GM23338 (cell line): Measurements from ENCODE around the gene BAG3.

Experiments used
- EZH2 ChIP-seq: fragments of 200-600 bp; sonication (generic); IDR thresholded peaks from one replicate; pipeline ENCODE4 v1.8.0; 2017; ENCODE audit warnings: antibody characterized with exemption, mild to moderate bottlenecking, low read depth; ENCODE audit not compliant: unreplicated experiment
- TF ChIP-seq, protein P1 (sequence below), 2 experiments: fragments of 200-600 bp in 1 of 2; sonication (generic) in 1 of 2; conservative IDR thresholded peaks; 2 replicates each; pipeline versions ENCODE4 v1.5.1 to v1.6.1; 2016 to 2017; ENCODE audit warnings: antibody characterized with exemption in 2 of 2, low read depth in 2 of 2, mild to moderate bottlenecking in 2 of 2, moderate library complexity in 1 of 2

DNA sequence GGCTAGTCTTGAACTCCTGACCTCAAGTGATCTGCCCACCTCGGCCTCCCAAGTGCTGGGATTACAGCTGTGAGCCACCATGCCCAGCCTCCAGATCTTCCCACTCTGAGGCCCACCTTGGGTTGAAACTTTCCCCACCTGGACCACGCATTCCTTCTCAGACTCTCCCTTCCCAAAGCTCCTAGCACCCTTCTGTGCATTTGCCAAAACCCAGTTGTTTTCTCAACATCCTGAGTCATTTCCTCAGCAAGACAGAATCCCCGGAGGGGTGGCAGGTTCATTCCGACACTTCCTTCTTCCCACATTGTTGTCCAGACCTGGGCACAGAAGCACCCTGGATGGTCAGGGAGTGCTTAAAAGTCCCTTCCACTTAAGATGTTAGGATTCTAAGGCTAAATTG lies 28.9 kb downstream of the BAG3 start:
- TF ChIP-seq EZH2, result no peak
- TF ChIP-seq, protein P1, sequence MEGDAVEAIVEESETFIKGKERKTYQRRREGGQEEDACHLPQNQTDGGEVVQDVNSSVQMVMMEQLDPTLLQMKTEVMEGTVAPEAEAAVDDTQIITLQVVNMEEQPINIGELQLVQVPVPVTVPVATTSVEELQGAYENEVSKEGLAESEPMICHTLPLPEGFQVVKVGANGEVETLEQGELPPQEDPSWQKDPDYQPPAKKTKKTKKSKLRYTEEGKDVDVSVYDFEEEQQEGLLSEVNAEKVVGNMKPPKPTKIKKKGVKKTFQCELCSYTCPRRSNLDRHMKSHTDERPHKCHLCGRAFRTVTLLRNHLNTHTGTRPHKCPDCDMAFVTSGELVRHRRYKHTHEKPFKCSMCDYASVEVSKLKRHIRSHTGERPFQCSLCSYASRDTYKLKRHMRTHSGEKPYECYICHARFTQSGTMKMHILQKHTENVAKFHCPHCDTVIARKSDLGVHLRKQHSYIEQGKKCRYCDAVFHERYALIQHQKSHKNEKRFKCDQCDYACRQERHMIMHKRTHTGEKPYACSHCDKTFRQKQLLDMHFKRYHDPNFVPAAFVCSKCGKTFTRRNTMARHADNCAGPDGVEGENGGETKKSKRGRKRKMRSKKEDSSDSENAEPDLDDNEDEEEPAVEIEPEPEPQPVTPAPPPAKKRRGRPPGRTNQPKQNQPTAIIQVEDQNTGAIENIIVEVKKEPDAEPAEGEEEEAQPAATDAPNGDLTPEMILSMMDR (conservative IDR thresholded peaks at IDR 0.05; ENCODE audit: low read depth in 2 of 2), result no peak
